ENCODE measurements around the gene ARHGEF1.

Gene ARHGEF1

DNA sequence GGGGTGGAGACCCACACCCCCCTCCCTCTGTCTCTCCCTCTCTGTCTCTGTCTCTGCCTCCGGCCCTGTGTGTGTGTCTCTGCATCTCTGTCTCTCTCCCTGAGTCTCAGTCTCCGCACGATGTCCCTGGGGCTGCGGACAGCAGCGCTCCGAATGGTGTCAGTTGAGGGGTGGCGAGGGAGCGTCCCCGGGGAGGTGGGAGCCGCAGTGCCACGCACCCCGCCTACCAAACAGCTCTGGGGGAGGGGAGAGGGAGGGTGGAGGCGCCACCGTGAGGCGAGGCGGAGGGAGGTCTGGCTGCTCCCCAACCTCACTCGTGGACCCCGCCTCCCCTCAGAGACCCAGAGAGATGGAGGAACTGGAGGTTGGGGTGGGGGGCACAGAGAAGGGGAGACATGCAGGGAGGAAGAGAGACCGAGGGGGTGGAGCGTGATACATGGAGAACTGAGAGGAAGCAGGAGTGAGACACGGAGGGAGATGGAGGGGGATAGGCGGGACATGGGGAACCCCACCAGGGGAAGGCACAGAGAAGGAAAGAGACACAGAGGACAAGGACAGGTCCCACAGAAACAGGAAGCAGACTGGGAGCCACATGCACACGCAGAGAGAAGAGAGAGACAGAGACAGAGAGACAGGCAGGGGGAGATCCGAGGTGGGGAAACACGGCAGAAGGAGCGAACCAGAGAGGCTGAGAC lies 38.0 kb downstream of the ARHGEF1 start:
- no peak for ATAC-seq

DNA sequence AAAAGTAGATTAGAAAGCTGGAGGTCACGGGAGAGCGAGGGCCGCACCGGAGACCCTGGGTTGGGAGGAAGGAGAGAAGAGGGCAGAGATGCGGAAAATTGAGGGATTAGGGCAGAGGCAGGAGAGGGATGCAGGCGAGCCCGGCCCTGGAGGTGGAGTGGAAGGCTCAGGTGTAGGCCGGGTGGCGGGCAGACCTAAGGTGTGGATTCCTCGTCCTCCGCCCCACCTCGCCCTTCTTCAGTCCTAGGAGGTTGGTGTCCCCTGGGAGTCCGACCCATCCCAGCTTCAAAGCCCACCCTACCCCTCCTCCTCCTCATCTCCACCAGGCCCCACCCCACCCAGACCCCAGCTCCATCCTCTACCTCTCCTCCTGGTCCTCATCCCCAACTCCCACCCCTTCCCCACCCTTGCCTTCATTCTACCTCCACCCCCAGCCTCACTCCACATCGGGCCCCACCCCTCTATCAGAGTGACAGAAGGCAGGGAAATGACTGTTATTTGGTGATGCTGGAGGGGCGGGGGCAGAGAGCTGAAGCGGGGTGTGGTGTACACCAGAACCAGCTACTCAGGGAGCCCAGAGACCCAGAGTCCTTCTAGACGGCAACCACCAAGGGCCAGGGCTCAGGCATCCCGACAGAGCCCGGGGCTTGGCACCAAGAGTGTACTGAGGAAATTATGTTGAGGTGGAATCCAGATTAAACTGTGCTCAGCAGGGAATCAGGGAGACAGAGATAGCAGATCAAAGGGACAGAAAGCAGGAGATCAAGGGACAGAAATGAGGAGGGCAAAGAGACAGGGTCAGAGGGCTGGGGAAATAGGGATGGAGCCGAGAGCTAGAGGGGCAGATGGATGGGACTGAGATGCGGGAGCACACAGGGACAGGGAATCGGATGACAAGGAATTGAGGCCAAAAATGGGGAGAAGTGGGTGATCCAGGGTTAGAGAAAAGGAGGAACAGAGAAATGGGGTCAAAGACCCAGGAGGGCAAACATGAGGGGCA lies 38.9 kb downstream of the ARHGEF1 start:
- no peak for ATAC-seq

DNA sequence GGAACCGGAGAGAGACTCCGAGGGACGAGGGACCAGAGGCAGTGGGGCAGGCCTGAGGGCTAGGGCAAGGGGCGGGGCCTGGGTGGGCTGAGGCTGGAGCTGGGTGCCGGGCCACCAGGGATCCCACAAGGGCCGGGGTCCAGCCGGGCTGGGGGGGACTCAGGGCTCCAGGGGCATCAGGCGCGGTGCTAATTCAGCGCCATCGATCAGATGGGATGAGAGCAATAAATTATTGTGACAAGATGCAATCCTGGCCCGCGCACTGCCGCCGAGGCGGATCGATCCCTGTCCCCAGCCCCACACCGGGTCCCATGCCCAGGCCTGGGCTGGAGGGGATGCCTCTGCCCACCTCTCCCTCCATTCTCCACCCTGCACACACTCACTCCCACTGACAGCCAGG lies 39.6 kb downstream of the ARHGEF1 start:
- ATAC-seq = no peak

DNA sequence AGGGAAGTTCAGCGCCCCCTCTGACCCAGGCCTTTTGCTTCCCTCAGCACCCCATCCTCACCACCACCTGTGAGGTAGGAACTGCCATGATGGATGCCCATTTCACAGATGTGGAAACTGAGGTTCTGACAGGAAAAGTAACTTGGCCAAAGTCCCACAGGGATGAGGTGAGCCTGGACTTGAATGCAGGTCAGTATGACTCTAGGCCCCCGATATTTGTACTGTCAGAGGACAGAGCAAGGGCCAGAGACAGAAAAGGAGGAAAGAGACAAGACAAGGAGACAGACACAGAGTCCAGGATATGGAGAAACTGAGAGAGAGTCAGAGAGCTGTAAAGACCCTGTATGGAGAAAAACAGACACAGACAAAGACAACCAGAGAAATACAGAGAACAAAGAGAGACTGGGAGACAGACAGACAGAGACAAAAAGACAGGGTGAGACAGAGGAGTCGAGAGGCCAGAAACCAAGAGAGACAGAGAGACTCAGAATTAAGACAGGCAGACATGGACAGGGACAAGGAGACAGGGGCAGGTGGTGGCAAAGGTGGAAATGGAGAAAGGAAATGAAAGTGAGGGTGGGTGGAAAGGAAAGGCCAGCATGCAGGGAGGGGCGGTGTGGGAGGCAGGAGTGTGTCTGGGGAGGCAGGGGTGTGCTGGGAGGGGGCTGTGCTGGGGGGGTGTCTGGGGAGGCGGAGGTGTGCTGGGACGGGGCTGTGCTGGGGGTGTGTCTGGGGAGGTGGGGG lies 40.2 kb downstream of the ARHGEF1 start:
- ATAC-seq = no peak

DNA sequence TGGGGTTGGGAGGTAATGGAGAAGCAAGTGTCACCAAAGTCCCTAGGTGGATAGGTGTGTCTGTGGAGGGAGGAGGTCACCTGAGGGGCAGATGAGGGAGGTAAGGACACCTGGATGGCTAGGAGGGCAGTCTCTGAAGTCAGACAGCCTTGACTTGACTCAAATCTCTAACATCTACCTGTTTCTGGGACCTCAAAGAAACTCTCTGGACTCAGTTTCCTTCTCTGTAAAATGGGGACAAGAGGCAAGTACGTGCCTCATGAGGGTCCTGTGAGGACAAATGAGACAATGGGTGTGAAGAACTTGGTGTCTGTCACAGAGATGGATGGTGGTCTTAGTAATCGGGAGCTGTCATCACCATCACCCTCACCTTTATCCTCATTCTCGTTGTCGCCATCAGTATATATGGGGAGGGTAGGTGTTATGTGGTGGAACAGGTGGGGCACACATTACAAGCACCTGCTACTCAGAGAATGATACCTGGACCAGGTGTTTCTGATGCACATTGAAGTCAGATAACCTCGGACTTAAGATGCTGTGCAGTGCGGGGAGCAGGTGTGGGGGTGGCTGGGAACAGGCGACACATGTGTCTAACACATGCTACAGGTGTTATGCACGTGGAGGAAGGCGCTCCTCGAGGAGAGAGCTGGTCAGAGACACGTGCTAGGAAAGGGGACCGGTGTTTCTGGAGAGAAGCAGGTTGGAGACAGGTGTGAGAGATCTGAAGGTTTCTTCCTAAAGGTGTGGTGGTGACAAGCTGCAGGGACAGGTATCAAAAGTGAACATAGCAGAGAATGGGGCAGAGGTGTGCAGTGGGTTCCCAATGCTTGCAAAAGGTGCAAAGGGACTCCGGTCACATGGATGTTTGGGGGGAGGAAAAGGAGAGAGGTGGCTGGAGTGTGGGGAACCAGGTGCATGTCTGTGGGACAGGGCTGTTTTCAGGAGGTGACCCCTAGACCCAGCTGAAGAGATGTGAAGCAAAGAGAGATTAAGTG lies 41.5 kb downstream of the ARHGEF1 start:
- ATAC-seq = no peak

DNA sequence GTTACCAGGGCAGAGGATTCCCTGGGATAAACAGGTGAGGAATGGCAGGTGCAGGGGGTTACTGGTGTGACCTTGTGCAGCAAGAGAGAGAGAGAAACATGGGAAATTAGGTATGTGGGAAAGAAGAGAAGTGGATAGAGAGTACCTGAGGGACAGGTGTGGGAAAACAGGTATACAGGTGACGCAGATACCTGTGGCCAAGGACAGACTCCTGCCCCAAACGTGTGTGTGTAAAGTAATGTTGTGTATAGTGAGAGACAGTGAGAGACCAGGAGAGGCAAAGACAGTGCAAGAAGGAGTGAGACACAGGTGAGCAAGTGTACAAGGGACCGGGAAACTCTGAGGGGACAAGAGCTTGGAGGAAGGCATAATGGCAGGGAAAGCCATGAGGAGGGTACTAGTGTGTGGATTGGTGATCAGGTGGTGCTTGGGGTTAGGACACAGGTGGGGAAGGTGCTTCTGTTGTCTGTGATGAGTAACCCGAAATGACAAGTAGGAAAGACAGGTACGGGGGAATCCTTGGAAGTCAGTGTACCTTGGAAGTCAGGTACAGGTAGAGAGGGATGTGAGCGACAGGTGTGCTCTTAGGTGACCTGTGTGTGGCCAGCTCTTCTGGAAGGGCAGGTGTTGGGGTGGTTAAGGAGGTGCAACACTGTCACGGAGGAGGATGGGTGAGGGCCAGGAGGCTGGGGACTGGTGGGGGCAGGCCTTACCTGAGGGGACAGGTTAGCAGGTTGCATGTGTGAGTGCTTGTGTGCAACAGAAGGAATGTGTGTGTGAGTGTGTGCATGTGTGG lies 42.4 kb downstream of the ARHGEF1 start:
- ATAC-seq = no peak

DNA sequence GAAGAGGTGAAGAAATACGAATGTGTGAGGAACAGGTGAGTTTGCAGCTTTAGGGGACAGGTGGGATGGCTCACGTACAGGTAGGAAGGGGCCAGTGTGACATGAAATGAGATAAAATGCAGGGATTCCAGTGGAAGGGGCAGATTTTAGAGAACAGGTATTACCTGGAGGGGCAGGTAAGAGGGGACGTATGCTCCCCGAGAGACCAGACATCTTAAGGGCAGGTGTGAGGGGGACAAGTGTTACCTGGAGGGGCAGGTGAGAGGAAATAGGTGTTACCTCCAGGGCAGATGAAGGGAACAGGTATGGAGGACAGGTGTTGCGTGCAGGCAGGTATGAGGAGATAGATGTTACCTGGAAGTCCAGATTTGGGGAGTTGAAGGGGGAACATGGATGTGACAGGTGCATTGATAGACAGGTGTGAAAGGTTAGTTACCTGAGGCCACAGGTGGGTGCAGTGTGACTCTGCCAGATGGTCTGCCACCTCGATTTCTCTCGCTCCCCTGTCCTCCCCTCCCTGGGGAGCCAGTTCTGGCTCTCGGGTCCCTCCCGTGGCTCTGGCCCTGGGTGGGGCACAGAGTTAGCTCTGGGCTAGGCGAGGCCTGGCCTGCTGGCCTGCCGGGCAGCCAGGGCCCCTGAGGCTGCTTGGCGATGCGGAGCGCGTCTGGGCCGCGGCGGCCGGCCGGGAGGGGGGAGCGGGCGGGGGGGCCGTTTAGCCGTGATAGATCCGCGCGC lies 43.2 kb downstream of the ARHGEF1 start:
- no peak for ATAC-seq

DNA sequence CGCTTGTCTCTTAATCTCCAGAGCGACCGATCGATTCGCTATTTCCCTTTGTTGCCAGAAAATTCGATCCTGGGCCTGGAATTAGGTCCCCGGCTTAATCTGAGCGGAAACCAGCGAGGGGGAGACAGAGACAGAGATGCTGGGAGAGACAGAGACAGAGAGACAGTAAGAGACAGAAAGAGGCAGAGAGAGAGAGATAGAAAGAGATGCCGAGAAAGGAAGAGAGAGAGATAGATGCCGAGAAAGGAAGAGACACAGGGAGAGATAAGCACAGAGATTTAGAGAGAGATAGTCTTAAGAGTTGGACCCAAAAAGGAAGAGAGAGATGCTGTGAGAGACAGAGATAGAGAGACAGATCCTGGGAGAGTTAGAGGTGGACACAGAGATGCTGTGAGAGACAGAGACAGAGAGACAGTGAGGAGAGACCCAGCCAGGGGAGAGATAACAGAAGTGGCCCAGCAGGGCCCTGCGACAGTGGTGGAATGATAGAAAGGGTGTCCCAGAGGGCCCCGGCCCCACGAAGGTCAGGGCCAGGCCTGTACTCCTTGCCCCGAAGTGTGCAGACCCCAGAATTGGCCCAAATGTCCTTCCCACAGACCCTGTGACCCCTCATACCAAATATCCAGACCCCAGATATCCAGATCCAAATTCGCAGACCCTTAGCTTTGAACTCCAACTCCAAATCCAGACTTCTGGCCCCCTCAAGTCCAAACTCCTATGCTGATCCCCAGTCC lies 43.9 kb downstream of the ARHGEF1 start:
- ATAC-seq = no peak

DNA sequence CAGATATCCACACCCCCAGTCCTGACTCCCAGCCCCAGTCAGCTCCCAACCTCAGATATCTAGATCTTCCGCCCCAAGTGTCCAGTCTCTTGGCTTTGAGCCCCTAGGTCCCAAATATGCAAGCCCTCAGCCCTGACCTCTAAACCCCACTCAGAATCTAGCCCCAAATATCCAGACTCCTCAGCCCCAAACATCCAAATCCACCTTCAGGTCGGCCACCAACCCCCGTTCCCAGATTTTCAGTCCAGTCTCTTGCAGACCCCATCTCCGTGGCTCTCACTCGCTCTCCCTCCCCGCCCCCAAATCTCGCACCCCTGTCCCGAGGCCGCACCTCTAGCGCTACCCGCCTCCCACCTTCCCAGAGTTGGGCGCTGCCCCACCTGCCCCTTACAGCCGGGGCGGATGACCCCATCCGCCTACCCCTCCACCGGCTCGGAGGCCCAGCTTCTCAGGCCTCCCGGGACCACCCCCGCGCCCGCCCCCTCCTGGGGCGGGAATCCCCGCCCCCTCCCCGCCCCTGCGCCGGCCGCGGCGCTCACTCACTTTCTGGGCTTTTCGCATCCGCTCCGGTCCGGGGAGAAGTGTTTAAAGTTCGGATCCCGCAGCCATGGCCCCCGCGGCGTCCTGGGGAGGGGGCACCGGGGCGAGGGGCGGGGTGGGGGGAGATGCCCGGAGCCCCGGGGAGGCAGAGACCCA lies 44.7 kb downstream of the ARHGEF1 start:
- ATAC-seq = peak in 1 of 2 donors; percentile 12

DNA sequence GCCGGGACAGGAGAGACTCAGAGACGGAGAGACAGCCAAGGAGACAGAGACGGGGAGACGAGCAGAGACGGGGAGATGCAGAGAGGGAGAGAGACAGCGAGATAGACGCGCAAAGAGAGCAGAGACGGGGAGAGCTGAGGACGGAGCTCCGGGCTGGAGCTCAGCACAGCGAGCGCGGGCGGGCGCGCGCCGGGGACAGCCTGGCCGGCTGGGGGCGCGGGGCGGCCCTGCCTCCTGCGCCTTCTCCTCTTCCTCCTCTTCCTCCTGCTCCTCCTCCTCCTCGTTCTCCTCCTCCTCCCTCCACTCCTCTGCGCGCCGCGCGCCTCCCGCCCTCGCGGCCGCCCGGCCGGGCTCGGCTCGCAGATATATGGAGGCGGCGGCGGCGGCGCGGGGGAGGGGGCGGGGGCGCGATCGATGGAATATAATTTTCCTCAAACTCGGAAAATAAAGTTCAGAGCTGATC lies 45.3 kb downstream of the ARHGEF1 start, which contains the start of gene ERFL:
Gene ERFL, minus strand, starts transcription at position 229 of the 463 bp plus-strand sequence. CDS start 15,530 bp downstream, outside the sequence.
- peak; percentile 42 to 50 for ATAC-seq

DNA sequence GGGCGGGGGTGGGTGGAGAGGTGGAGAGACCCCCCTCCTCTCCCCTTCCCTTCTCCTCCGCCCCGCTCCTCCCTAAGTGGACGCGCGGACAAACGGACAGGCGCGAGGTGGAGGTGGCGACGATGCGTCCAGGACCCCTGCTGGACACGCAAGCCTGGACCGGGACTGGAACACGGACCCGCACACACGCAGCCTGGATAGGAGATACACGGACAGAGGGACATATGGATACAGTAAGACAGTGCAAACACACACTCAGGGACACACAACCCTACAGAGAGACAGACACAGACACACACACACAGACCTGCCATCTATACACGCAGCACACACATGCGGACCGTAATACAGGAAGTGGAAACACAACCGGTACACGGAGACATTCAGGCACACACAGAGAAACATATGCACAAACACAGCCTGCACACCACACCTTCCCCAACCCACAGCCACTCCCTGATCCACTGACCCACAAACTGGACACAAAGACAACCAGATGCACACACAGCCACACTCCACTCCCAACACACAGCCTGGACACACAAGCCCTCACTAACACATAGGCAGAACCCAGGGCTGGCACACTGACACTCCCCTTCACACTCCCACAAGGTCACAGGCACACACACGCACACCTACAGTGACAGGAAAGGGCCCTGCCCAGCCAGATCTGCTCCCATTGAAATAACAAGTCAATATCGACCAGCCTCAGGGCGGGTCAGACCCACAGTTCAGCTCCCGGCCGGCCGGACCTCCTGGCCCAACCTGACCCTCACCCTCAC lies 46.0 kb downstream of the ARHGEF1 start:
- ATAC-seq = peak; percentile 65 to 67

DNA sequence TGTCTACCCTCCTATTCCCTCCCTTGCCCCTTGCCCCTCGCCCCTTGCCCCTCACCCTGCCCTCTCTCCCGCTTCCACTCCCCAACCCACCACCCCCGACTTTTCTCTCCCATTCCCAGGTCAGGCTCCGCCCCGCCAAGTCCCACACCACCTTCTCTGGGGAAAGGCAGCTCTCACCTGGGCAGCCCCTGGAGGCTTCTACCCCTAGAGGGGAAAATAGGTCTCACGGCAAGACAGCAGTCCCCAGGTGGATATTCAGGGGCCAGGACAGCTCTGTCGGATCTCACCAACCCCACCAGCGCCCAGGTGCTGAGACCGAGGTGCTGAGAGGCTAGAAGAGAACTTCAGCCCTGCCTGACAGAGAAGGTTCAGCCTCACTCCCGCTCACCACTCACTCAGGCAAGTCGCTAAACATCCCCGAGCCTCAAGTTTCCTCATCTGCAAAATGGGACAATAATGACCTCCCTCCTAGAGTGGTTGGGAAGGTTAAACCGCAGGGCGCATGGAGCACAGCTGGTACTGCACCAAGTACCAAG lies 46.6 kb downstream of the ARHGEF1 start:
- no peak for ATAC-seq

DNA sequence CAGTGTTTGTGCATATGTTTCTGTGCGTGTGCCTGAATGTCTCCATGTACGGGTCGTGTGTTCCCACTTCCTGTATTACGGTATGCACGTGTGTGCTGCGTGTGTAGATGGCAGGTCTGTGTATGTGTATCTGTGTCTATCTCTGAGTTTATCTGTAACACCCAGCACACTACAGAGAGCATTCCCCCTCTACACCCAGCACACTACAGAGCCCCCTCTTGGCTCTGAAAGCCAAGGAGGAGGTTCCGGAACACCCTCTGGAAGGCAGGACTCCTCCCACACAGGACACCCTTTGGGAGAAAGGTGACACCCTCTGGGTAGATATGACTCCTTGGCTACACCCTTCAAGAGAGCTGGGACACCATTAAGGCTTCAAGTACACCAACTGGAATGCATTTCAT lies 47.3 kb downstream of the ARHGEF1 start:
- no peak for ATAC-seq

DNA sequence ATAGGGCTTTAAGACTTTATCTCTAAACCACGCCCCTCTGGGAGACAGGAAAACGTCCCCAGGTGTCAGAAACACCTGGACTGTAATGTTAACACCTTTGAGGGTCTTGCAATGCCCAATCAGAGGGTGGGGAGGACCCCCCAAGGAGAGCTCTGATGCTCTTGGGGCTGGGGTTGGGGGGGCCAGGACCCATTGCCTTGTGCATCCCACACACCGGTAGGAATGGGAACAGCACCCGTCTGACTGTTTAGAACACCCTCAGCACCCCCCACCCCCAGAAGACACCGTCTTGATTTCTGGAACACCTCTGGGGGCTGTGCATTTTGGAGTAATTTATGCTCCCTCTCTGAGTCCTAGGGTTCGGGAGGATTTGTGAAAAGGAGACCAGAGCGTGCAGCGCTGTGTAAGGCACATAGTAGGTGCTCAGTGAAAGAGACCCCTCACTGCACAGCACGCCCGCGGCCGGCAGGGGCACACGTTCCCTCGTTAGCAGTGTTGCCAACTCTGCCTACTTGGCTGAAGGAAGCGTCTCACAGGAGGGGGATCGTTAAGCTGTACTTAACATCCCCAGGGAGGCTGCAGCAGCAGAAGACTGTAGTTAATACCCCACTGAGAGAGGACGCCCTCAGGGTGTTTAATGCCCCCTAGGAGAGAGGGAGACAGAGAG lies 48.1 kb downstream of the ARHGEF1 start:
- ATAC-seq = no peak

DNA sequence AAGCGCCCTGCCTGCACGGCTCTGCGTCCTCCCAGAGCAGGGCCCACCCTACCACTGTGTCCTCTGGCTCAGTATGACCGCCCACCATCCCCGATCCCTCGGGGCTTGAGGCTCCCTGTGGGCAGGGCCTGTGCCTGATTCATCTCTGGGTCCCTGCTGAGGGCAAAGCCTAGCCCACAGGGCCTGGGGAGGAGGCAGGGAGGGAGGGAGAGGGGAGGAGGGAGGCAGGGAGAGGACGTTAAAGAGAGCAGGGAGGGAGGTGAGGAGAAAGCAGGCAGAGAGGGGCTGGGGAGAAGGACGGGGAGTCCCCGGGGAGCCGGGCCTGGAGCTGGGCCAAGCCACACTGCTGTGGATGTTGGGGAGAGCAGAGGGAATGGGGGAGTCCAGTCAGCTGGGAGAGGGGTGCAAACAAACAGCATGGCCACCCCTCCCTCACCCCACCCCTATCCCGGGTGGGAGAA lies 49.3 kb downstream of the ARHGEF1 start:
- ATAC-seq = no peak

DNA sequence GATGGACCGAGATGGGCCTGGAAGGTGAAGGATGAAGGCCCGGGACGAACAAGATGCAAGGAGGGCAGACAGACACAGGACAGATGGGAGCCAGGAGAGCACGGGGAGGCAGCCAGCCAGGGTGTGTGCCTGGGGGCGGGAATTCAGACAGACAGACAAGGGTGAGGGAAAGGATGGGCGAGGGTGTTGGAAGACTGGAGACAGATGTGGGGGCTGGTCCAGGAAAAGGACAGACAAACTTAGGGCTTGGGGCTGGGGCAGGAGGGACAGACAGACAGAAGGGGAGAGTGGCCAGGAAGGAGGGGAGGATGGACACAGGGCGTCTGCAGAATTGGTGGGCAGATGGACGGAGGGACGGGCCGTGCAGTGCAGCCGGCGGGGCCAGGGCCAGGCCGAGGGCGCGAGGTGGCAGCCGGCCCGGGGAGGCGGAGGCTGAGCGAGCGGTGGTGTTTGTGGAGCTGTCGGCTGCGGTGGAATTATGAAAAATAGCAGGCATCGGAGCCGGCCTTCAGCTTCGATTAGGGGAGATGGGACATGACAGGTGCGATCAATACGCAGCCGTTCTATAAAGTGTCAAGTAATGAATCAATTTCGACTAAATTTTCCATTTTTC lies 49.8 kb downstream of the ARHGEF1 start:
- ATAC-seq = no peak
